ENCODE measurements around the gene KRTAP20-2. TPM values are rescaled to one million over a fixed set of nuclear protein-coding genes. Genes with fewer than 3 reads are reported as not detected.

The KRTAP20-2 gene
- total and polyA plus RNA-seq, 12 donors = not detected

- no peak for DNase-seq
- no peaks in the 10 kb centered on the region for H3K36me3 ChIP-seq (replicated peaks in 1 of 2)
- H3K27me3 ChIP-seq = no peaks in the 10 kb centered on the region
- no peak overlapping the region for H3K27ac ChIP-seq
- intact Hi-C loops (cut with DNase I) = no loop called here
- no peak overlapping the region for H3K4me3 ChIP-seq
- no peaks in the 10 kb centered on the region for H3K9me3 ChIP-seq (replicated peaks in 1 of 3)
- TF ChIP-seq CTCF (IDR thresholded peaks at IDR 0.05) = no peak
- no peak for TF ChIP-seq POLR2A (IDR thresholded peaks at IDR 0.05)
- no peaks in the 10 kb centered on the region for H3K4me1 ChIP-seq (replicated peaks in 1 of 2)
These were observed 19.8 kb upstream of the KRTAP20-2 start for GRCh38 chr21:30615199-30615598.

- H3K4me3 ChIP-seq = no peak within 1 kb of the TSS
- no peaks in the 10 kb centered on the region for H3K27me3 ChIP-seq
- no peaks in the 10 kb centered on the region for H3K9me3 ChIP-seq (replicated peaks in 1 of 3)
- intact Hi-C loops (cut with DNase I) = no loop called here
- H3K36me3 ChIP-seq (replicated peaks in 1 of 2) = no peaks in the 10 kb centered on the region
- H3K4me1 ChIP-seq (replicated peaks in 1 of 2) = no peaks in the 10 kb centered on the region
- TF ChIP-seq CTCF (IDR thresholded peaks at IDR 0.05) (no peak), POLR2A (IDR thresholded peaks at IDR 0.05) (no peak)
- WGBS, 4 donors = 79 to 93% (median 91%) methylated on average over 2 of the region's 2 CpGs
- no peak within 1 kb of the TSS for H3K27ac ChIP-seq
- DNase-seq = no peak
These were observed 18.9 kb upstream of the KRTAP20-2 start, which contains the start of gene KRTAP20-1 for GRCh38 chr21:30616125-30616524. Gene KRTAP20-1 (plus strand): TSS chr21:30616425. CDS start chr21:30616455, 30 bp downstream.

GRCh38 chr21:30620080-30620479, 14.9 kb upstream of the KRTAP20-2 start:
- Histone ChIP-seq H3K36me3 (replicated peaks in 1 of 2) (no peaks in the 10 kb centered on the region), H3K27me3 (no peaks in the 10 kb centered on the region), H3K4me3 (no peak overlapping the region), H3K4me1 (replicated peaks in 1 of 2) (no peaks in the 10 kb centered on the region), H3K9me3 (replicated peaks in 1 of 3) (no peaks in the 10 kb centered on the region), H3K27ac (no peak overlapping the region)
- TF ChIP-seq POLR2A (IDR thresholded peaks at IDR 0.05) (no peak), CTCF (IDR thresholded peaks at IDR 0.05) (no peak)
- no peak for DNase-seq
- intact Hi-C loops (cut with DNase I) = no loop called here

GRCh38 chr21:30620522-30620921, 14.5 kb upstream of the KRTAP20-2 start, which contains the start of gene KRTAP20-4:
Gene KRTAP20-4 (plus strand): TSS chr21:30620627.
- no peaks in the 10 kb centered on the region for H3K9me3 ChIP-seq (replicated peaks in 1 of 3)
- intact Hi-C loops (cut with DNase I) = no loop called here
- 72 to 82% (median 78%) methylated on average over 3 of the region's 3 CpGs for WGBS, 4 donors

More at GRCh38 chr21:30620522-30620921, 14.5 kb upstream of the KRTAP20-2 start, which contains the start of gene KRTAP20-4:
- Histone ChIP-seq H3K27ac (no peak within 1 kb of the TSS), H3K27me3 (no peaks in the 10 kb centered on the region), H3K36me3 (replicated peaks in 1 of 2) (no peaks in the 10 kb centered on the region), H3K4me3 (no peak within 1 kb of the TSS), H3K4me1 (replicated peaks in 1 of 2) (no peaks in the 10 kb centered on the region)
- DNase-seq = no peak
- TF ChIP-seq POLR2A (IDR thresholded peaks at IDR 0.05) = no peak
- TF ChIP-seq CTCF (IDR thresholded peaks at IDR 0.05) = no peak
